HG03280 (cell line): ENCODE measurements around the gene PRPF18.

Experiments used
- ATAC-seq: cut with Tn5 transposase; IDR thresholded peaks from one replicate; pipeline ENCODE4 v1.9.1; 2021; ENCODE audit warnings: mild to moderate bottlenecking, moderate library complexity; ENCODE audit not compliant: unreplicated experiment

Gene PRPF18

DNA sequence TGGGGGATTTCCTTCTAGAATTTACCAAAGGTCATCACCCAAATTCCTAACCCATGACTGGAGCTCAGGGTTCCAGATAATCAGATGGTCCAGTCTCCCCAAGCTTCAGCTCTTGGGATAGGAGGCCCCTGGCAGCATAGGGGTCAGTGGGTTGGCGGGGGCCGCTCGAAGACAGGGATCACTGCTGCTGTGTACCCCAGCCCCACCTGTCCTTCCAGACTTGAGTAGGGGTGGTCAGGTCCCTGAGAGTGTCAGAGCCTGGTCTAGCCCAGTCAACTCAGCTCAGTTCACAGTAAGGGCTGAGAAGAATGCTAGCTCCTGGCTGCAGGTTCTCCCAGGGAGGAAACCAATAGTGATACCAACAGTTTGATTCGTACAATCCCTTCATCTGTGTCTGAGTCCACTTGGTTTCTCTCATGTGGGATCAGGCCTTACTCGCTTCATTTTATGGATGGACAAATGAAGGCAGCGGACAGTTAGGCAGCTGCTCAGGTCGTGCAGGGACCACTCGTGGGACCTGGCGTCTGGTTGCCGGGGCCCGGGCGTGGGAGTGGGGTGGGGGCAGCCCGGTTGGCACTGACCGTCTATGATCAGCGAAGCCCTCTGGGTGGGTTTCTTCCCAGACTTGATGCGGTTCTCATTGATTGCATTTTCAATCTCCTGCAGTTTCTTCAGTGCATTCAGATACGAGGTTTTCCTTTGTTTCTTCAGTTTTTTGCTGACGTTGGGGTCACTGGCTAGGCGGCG lies 78.9 kb downstream of the PRPF18 start:
- no peak for ATAC-seq

DNA sequence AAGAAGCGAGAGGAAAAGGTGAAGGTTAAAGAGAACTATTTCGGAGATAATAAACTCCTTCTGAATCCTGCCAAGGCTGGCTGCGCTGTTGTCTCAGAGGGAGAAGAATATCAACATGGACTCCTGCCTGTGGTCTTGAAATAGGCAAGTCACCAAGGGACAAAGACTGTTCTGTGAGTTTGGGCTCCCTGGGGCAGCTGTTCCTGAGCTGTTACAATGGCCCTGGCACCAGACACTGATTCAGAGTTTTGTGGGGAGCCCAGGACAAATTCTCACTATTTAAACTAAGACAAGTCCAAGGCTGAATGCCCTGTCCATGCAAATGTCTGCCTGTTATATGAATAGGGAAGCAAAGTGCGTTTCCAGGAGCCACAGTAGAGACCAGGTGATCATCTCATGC lies 81.4 kb downstream of the PRPF18 start:
- ATAC-seq = no peak

DNA sequence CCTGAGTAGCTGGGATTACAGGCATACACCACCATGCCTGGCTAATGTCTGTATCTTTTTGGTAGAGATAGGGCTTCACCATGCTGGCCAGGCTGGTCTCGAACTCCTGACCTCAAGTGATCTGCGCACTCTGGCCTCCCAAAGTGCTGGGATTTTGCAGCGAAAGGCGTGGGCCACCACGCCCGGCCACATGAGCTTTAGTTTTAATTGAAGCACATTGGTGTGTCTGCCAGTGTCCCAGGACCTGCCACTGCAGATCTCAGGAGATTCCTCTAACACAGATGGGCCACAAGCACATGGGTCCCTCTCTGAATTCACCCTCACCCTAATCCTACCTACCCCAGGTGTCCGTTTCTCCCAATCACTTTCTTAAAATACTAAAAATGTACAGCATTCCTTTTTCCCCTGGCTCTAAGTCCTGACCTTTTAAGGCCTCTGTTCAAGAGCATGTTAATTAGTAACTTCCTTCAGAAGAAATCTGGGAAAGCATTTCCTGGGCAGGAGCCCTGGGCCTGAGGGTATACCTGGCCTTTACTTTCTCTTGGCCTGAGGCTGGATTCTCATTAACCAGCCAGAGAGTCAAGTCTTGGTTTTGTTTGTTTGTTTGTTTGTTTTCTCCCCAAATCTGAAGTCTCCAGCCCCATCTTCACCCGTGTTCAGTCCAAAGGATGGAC lies 82.6 kb downstream of the PRPF18 start:
- no peak for ATAC-seq

DNA sequence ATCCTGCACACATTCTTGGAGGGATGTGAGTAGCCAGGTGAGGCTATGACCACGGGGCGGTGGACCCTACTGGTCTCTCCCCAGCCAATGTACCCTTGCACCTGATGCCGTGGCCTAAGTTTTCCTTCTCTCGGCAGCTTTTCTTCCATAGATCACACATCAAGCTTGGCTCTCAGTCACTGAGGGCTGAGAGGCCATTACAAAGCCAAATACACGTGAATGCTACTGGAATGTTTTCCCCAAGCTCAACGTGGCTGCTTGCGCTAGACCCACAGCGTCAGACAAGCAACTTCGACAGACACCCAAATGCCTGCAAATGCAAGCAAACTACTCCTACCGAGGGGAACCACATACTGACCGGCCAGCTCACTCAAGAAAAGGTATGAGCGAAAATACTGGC lies 83.1 kb downstream of the PRPF18 start:
- no peak for ATAC-seq

DNA sequence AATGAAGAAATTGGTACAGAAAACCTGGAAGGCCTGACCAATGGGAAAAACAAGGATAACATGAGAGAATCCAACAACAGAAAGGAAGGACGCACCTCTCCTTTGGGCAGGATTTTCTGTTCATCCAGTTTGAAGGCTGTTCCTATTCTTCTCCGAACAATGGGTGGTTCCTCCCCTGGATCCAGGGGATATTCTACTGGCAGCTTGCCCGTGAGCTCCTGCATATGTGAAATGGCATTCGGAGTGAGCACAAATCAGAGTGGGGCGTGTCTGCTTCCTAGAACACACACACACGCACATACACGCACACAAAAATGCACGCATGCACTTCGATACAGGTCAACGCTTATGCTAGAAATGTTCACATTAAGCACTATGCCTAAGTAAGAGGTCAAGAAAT lies 83.5 kb downstream of the PRPF18 start:
- no peak for ATAC-seq

DNA sequence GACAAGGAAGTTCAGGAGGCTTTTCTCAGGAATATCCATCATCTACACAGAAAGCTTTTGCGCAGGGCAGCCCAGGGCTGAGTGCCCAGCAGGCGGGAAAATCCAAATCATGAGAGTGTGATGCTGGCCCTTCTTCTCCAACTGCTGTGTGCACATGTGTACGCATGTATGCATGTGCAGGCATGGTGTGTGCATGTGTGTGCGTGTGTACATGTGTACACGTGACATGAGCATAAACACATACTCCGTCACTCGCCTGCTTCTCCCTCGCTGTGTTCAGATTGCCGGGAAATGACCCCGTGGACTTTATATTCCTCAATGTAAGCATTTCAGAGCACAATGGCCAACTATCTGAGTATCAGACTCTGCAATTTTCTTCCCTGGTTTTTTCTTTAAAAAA lies 85.1 kb downstream of the PRPF18 start:
- ATAC-seq = no peak

DNA sequence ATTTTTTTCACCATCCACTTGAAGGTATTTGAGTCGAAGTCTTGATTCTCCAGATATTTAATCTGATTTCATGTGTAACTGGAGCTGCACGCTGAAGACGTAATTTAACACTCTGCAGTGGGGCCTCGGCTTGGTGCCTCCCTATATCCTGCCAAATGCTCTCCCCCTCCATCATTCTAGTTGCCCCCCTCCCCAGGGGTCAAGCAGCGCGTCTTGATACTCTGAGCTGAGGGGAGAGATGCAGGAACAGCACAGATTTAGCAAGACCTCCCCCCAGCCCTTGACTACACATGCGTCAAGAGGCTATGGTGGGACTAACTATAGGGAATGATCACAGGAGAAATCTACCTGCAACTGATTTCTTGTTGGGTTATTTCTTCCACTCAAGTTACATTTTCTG lies 85.8 kb downstream of the PRPF18 start:
- no peak for ATAC-seq

DNA sequence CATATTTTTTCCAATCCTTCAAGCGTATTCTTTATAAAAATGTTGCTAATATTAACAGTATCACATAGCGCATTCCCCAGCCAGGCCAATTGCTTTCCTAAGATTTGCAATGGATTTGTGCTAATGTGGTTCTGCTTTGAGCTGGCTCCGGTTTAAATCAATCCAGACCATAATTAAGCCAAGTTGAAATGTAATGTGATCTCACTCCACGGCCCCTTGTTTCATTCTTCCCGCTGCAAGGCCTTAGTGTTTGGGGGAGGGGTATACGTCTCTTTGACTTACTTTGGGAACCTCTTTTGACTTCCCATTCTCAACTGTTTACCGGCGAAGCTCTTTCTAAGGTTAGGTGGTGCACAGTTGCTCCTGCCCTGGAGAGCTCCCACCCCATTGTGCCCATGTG lies 86.4 kb downstream of the PRPF18 start:
- ATAC-seq = no peak

DNA sequence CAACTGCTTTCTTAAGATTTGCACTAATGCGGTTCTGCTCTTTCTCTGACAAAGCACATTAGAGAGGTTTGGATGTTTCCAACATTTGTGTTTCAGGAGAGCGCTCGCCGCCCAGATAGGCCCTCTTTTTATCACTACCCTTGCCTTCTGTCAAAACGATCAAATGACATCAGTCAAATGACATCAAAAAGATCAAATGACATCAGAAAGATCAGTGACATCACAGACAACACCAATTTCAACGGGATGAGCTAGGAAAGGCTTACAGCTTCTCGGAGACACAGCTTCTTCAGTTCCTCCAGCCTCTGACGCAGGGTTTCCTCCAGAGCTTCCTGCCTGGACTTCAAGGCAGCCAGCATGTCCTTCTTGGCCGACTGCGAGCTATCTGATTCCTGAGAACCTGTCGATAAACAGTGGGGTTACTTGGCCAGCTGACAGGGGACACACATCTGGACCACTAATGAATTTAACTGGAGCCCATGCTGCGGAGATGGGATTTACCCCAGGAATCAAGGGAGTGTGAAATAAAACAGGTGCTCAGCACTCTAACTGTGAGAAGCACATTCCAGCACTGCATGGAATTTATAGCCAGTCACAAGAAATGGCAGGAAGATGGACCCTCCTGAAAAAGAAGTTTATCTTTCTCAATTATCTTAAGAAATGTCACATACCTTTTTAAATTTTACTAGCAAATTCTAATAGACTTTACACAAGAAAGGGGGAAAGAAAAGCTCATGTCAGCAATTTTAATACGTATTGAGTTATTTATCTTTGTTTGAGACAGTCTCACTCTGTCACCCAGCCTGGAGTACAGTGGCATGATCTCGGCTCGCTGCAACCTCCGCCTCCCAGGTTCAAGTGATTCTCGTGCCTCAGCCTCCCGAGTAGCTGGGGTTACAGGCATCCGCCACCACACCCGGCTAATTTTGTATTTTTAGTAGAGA lies 88.2 kb downstream of the PRPF18 start:
- ATAC-seq = no peak

DNA sequence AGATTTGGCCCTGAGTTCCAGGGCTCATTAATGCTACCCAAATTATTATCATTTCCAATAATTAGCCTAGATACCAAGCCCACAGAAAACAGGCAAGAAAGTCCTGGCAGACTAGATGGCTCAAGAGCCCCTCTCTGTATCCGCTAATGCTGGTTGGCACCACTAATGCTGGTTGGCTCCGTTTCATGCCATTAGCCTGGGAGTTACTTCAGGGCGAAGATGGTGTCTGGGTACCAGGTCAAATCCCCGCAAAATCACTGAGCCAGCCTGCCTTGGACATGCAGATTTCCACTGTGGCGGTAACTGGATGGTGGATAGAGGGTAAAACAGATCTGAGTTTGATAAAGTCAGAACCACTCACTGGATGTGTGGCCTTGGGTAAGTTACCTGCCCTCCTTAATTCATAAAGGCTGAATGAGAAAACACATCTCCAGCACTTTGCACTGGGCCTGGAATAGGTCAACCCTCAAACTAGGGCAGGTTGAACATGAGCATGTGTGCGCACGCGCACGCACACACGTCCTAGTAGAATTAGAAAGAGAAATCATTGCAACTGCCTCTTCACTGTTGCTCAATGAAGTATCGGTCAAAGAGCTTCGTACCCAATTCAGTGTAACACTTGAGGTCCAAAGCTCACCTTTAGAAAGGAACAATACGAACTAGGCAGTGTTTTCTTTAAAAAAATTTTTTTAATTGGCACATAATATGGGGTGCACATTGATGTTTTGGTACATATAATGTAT lies 91.5 kb downstream of the PRPF18 start:
- ATAC-seq = no peak
